Activated T-cell treated with anti-CD3 and anti-CD28 coated beads for 1 hour (primary cell): ENCODE data around the gene SPIRE2.
"Not testable (repeated sequence)": the region's sequence is repeated elsewhere in the genome, so short reads cannot be mapped to it uniquely, and the experiment has no call there.

Experiments used
- DNase-seq: peaks from one replicate; pipeline ENCODE4 v3.0.0-alpha.2; 2020; ENCODE audit warnings: low read depth

Gene SPIRE2, protein sequence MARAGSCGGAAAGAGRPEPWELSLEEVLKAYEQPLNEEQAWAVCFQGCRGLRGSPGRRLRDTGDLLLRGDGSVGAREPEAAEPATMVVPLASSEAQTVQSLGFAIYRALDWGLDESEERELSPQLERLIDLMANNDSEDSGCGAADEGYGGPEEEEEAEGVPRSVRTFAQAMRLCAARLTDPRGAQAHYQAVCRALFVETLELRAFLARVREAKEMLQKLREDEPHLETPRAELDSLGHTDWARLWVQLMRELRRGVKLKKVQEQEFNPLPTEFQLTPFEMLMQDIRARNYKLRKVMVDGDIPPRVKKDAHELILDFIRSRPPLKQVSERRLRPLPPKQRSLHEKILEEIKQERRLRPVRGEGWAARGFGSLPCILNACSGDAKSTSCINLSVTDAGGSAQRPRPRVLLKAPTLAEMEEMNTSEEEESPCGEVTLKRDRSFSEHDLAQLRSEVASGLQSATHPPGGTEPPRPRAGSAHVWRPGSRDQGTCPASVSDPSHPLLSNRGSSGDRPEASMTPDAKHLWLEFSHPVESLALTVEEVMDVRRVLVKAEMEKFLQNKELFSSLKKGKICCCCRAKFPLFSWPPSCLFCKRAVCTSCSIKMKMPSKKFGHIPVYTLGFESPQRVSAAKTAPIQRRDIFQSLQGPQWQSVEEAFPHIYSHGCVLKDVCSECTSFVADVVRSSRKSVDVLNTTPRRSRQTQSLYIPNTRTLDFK

DNA sequence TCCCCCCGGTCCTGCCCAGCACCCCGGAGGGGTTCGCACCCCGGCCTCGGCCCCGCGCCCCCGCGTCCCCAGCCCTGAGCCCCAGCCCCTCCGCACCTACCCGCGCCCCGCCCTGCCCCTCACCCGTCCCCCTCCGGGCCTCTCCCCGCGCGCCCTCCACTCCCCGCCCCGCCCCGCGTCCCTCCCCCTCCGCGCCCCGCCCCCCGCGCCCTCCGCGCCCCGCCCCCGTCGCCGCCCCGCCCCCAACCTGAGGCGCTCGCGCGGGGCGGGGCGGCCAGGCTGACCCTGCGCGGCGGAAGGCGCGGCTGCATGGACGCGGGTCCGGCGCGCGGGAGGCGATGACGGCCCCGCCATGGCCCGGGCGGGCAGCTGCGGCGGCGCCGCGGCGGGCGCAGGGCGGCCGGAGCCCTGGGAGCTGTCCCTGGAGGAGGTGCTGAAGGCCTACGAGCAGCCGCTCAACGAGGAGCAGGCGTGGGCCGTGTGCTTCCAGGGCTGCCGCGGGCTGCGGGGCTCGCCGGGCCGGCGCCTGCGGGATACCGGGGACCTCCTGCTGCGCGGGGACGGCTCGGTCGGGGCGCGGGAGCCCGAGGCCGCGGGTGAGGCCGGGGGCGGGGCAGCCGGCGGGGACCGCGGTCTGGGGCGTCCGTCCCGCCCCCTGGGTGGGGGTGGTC is at the start of gene SPIRE2:
Gene SPIRE2, plus strand, starts transcription at position 277 of the 671 bp plus-strand sequence. Its CDS starts 76 bp downstream, at position 353.
- DNase-seq: peak; percentile 52

DNA sequence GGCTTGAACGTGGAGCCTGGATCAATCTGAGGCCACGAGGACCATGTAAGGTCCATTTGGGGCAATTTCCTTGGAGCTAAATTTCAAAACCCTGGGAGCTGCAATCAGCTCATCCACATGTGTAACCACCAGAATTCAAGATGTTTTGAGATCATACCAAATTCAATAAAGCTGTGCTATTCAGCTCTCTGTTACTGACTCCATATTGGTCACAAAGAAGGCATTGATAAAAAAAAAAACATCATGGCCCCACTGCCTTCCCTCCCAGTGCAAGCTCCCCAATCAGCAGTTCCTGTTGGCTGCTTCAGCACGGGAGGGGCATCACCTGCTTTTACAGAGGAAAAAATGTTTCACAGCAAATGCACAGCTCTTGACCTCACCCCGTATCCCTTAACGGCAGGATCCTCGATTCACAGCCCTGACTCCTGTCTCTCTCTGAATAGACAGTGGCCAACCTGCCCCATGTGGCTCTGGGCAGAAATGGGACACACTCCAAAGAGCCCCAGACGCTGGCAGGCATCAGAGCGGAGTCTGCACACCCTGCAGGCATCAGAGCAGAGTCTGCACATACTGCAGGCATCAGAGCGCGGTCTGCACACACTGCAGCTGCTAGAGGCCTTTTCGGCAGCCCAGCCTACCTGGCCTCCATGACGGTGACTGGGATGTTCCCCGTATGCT is 48.9 kb upstream of the SPIRE2 start:
- DNase-seq: no peak

- no peak for DNase-seq
These were observed 48.4 kb upstream of the SPIRE2 start for GRCh38 chr16:89779909-89780305.

DNA sequence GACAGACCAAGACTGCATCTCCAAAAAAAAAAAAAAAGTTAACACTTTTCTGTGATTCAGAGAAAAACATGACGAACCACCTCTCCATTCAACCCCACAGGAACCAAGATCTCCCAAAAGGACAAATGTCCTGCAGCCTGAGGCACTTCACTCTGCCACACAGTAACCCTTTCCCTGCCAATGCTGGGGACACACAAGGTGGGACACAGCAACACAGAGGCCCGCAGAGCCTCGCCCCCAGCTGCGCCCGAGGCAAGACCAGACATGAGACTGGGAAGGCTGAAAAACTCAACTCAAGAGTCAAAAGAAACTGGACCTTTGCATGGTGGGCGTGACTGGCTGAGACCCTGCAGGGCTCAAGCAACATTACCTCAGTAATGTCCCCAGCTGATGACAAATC is 45.8 kb upstream of the SPIRE2 start:
- no peak for DNase-seq

- not testable (repeated sequence) for DNase-seq
These were observed 44.3 kb upstream of the SPIRE2 start for GRCh38 chr16:89783952-89784351.

DNA sequence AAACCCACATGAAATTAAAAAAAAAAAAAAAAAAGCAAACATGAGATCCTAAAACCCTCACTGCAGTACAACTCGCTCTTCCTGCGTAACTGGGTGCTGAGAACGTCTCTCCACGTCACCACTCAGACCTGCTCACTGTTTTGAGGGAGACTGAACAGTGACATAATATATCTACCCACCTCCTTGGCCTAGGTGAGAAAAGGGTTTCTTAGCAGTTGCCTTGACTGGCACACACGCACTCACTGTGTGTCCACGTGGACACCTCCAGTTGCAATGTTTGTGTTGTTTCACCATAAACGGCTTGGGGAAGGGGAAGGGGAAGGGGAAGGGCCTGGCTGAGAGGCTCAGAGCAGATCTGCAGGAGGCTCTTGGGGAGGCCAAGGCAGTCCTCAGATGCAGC is 43.9 kb upstream of the SPIRE2 start:
- DNase-seq: no peak

GRCh38 chr16:89785523-89786155 is 42.6 kb upstream of the SPIRE2 start:
- DNase-seq: no peak

GRCh38 chr16:89786474-89787364 is 41.6 kb upstream of the SPIRE2 start:
- no peak for DNase-seq

- DNase-seq: no peak
These were observed 40.9 kb upstream of the SPIRE2 start for GRCh38 chr16:89787365-89787805.

DNA sequence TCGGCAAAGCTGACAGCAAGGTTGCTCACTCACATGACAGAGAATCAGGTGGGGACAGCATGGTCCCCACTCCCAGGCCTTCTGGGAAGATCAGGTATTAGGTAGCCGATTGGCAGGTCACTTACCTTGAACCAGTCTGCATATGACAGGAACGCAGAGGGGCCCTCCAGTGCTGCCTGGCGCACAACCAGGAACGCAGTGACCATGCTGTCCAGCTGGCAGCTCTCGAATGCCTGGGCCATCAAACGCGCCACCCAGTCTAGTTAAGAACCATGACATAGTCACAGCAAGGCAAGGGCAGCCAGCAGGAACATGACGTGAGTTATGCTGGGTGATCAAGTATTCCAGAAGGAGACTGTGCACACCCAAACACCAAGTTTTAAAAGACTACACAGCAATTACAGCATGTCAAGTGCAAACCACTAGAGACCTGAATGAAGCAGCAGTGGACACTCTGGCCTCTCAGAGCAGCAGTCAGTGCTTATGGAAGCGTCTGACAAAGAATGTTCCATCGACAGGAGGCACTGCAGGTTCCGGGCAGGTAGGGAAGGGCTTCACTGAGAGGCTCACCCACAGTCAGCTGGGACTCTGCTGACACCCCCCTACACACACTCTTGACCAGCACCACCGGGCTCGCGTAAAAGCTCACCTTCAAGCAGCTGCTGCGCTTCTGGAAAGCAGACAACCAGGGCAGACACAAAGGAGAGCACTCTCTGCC is 36.8 kb upstream of the SPIRE2 start:
- DNase-seq: no peak

DNA sequence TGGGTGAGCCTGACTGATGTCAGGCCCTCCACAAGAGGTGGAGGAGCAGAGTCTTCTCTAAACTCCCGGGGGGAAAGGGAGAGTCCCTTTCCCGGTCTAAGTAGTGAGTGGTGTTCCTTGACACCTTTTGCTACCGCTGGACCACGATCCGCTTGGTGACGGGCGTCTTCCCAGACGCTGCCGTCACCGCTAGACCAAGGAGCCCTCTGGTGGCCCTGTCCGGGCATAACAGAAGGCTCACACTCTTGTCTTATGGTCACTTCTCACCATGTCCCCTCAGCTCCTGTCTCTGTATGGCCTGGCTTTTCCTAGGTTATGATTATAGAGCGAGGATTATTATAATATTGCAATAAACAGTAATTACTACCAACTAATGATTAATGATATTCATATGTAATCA is 35.2 kb upstream of the SPIRE2 start:
- peak; percentile 44 for DNase-seq

GRCh38 chr16:89793955-89794354 is 34.3 kb upstream of the SPIRE2 start:
- DNase-seq: no peak

DNA sequence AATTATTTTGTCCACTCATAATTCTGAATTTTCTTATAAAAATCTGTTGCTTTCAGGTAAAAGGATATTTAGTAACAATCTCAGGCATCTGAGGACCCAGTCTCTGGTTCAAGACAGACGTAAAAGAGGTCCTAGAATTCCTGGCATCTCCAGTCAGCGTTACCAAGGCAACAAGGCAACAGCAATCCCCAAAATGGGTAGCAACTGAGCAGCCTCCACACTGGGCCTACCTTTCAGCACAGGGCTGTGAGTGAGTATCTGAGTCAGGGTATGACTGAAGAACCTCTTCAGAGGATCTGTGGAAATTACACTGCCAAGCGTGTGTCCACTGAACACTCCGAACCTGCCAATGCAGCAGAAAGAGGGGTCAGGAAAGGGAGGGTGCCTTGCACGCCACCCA is 32.6 kb upstream of the SPIRE2 start:
- no peak for DNase-seq

- no peak for DNase-seq
These were observed 32.2 kb upstream of the SPIRE2 start for GRCh38 chr16:89796104-89796503.

DNA sequence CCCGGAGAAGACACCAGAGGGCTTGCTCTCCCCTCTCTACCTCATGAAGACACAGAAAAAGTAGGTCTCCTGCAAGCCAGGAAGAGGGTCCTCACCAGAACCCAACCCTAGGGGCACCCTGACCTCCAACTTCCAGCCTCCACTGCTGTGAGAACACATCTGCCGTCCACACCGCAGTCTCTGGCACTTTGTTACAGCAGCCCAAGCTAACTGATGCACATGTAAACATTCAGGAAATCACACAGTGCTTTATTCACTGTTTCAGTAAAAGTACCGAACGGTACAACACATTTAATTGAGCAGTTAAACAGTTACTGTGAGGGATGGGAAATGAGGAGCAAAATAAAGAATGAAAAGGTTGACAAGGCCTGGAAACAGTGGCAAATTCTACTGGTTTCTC is 30.1 kb upstream of the SPIRE2 start:
- DNase-seq: no peak

DNA sequence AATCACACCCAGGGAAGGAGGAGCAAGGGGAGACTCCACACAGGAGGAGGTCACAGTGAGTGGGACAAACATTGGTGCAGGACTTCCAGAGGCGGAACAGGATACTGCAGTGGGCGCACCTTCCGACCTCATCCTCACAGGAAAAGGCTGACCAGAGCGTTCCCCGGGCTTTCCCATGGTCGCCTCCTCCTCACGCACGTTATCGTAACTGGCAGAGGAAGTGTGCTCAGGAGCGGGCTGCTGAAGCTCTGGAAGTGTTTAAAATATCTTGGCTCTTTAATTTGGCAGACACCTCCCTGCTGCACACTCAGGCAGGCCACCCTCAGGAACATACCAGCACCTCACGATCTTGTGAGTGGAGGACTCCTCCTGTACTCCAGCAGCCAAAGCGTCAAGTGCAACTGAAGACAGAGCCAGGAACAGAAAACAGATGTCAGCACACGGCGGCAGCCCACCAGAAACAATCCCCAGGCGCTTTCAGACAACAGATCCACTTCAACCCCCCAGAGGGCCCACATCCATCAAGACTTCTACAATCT is 29.4 kb upstream of the SPIRE2 start:
- DNase-seq: no peak

- DNase-seq: no peak
These were observed 26.5 kb upstream of the SPIRE2 start for GRCh38 chr16:89801800-89802199.

DNA sequence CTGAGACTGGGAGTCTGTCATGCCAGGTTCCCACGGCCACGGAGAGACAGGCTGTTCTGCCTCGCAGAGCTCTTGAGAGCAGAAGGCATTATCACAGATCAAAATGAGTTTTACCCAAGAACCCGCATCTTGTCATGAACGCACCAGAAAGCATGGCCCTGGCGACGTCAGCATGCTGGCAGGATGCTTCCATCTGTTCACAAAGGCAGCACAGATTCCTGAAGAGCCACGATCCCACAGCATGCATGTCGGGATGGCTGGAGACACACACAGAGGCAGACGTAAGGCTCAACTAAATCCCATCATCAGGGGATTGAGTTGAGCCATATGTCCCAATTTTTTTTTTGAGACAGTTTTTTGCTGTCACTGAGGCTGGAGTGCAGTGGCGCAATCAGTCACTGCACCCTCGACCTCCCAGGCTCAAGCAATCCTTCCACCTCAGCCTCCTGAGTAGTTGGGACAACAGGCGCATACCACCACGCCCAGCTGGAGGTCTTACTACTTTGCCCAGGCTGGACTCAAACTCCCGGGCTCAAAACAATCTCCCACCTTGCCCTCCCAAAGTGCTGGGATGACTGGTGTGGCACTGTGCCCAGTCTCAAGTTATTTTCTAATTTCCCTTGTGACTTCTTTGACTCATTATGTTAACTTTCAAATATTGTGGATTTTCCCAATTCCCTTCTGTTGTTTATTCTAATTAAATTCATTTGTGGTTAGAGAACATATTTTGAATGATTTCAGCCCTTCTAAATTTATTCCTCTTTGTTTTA is 23.0 kb upstream of the SPIRE2 start:
- DNase-seq: no peak

DNA sequence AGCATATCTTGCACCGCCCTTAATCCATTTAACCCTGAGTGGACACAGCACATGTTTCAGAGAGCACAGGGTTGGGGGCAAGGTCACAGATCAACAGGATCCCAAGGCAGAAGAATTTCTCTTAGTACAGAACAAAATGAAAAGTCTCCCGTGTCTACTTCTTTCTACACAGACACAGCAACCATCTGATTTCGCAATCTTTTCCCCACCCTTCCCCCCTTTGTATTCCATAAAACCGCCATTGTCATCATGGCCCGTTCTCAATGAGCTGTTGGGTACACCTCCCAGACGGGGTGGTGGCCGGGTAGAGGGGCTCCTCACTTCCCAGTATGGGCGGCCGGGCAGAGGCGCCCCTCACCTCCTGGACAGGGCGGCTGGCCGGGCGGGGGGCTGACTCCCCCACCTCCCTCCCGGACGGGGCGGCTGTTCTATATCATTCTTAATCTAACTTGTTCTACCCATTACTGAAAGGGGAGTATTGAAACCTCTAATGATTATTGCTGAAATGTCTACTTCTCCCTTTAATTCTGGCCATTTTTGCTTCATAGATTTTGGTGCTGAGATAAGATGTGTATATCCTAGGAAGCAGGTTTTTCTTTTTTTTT is 21.6 kb upstream of the SPIRE2 start:
- not testable (repeated sequence) for DNase-seq
